ENCODE results near the gene TOMM70.
"Not testable (repeated sequence)": the region's sequence is repeated elsewhere in the genome, so short reads cannot be mapped to it uniquely, and the experiment has no call there.

Gene TOMM70

DNA sequence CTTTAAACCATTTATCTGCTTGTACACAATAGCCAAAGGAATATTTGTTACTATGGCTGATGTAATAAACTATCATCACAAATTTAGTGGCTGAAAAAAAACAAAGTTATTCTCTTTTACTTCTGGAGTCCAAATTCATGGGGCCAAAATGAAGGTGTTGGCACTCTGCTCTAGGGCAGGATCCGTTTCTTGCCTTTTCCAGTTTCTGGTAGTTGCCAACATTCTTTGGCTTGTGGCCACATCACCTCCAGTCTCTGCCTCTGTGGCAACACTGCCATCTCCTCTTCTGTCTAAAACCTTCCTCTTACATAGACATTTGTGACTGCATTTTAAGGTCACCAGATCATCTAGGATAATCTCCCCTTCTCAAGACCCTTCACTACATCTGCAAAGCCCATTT lies 39.0 kb downstream of the TOMM70 start:
- no peak for DNase-seq

DNA sequence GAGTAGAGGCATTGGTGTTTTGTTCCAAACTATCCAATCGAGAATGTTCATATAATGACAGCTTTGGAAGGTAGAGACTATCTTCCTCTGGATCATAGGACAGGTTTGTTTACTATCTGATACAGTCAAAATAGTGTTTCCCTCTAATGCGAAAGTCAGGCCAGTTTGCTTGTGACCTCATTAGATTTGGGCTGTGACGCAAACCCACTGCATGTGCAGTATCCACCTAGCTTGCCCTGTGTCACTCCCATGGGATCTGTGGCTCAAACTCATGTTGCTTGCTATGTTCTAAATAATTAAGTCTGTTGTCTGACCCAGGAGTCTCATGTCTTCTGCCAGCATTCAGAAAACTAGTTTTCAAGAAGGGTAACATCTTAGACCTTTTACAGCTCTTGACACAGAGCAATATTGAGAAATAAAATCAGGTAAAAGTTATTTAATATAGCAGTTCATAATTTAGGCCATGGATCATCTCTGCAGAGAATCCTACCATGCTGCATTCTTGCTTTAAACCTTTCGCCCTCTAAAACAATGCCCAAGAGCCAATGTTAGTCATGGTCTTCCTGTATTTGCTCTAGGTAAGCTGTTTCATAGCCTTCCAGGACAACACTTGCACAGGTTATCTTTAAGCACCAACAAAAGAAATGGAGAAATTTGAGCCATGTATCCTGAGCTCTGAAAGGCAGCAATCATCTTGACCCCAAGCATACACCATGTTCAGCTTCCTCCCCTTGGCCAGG lies 40.0 kb downstream of the TOMM70 start:
- DNase-seq: no peak

DNA sequence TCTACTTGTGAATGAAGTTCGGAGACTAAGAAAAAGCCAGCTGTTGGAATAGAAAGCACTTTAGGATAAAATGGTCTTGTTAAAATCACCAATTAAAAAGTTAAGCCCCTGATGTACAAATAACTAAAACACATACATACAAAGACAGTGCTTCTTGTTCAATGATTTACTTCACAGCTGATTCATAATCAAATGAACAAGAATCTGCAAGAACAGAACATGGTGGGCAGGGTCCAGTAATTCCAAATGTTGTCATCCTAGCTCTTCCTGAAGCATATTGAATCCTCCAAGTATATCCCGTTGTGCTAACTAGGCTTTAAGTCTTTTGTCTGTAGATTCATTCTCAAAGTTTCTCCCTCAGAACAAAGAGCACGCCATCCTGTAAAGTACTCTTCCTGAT lies 41.9 kb downstream of the TOMM70 start:
- no peak for DNase-seq

DNA sequence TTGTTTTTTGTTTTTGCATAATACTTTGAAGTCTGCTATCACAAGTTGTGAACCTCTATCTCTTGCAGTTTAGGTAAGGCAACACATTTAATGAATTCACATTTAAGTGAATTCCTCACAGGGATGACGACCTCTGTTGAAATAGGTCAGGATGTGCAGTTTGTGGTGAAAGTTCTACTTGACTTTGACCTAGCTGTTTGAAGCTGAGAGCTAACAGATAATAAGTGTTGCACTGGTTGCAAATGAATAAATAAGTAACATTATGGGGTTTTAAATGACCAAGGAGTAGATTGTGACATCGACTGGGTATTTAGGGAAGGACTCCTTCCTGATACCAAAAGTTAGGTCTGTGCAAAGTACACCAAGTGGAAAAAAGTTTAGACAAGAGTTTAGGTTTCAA lies 42.5 kb downstream of the TOMM70 start:
- DNase-seq: no peak

DNA sequence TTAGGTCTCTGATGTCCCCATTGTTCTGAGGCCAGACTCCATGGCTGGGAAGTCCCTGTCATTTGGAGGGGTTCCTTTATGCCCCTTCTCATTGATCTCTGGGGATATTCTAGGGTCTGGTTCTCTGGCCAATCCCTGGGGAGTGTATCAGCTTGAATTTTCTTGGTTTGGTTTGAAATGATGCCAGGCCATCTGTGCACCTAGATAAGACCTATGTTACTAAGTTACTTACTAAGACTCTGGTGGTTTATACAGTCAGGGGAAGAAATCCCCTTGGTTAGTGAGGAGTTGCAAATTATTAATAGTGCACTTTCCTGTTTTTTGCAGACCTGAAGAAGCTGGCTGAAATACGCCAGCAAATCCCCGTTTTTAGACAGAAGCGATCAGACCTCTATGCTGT lies 46.0 kb downstream of the TOMM70 start:
- DNase-seq: no peak

DNA sequence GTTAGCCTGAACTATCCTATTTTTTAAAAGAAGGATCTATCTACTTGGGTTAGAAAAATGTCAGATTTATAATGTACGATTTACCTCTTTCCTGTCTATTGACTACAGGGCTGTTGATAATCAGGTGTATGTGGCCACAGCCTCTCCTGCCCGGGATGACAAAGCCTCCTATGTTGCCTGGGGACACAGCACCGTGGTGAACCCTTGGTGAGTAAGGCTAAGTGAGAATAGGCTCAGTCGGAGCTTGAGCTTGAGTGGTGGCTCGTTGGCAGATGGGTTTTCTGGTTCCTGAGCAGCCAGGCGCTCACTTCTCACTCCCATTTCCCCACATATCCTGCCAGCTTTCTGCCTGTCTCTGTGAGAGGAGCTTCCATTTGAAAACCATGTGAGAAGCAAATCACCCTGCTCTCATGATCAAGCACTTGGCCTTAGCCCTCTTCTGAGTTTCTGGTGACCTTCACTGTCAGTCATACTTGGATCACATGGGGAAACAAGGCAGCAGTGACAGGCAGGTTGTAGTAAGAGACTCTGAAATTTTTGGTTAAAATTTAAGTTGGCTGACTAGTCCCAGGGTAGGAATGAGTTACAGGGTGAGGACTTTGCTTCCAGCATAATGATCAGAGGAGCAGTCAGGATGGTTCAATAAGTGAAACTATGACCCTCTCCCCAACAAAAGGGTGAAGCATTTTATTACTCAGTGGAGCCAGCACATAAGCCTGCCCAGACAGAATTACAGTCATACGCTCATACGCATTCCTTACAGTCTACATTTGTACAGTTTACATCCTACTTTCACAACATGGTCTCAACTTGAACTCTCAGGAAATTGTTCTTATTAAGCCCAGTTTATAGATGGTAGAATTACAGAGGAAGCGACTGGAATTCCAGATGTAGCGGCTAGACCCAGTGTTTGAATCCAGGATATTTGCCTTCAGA lies 48.3 kb downstream of the TOMM70 start:
- no peak for DNase-seq

DNA sequence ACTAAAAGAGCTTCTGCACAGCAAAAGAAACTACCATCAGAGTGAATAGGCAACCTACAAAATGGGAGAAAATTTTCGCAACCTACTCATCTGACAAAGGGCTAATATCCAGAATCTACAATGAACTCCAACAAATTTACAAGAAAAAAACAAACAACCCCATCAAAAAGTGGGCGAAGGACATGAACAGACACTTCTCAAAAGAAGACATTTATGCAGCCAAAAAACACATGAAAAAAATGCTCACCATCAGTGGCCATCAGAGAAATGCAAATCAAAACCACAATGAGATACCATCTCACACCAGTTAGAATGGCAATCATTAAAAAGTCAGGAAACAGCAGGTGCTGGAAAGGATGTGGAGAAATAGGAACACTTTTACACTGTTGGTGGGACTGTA lies 49.1 kb downstream of the TOMM70 start:
- not testable (repeated sequence) for DNase-seq

DNA sequence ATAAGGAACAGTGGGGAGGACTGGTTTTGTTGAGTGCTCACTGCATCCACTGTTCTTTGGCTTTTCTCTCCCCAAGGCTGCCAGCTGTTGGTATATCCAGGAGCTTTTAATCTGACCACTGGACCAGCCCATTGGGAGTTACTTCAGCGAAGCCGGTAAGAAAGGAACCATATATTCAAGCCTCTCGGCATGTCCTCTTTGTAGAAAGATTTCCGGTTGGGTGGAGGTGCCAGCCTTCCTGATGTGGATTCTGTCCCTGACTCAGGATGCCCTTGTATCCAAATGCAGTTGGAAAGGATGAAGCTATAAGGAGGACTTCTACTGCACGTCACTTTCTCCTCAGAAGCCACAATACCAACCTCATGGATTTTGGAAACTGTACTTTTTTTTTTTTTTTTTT lies 52.2 kb downstream of the TOMM70 start:
- DNase-seq: no peak

DNA sequence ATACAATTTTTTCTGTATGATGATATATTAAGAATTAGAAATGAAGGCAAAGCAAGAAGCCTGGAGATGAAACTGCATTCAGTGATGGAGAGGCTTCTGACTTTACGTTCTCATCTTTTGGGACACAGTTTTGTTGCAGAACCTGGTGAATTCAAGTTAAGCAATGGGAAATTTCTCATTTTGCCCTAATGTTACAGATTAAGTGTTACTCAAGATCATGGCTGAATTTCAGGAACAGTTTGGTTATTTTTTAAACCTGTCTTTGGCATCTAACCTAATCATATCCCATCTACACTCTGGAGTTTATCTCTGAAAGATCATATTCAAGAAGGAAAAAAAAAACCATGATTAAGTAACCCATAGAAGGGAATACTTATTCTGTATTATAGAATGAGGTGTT lies 60.4 kb downstream of the TOMM70 start:
- DNase-seq: no peak

DNA sequence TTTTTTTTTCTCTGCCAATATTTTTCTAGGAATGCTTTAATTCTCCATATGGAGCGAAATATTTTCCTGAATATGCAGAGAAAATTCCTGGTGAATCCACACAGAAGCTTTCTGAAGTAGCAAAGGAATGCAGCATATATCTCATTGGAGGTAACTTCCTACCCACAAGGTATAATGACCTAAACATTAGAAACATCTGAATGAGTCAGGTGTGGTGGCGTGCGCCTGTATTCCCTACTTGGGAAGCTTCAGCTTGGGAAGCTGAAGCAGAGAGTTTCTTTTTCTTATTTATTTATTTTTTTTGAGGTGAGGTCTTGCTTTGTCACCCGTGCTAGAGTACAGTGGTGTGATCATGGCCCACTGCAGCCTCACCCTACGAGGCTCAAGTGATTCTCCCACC lies 61.1 kb downstream of the TOMM70 start:
- DNase-seq: no peak

DNA sequence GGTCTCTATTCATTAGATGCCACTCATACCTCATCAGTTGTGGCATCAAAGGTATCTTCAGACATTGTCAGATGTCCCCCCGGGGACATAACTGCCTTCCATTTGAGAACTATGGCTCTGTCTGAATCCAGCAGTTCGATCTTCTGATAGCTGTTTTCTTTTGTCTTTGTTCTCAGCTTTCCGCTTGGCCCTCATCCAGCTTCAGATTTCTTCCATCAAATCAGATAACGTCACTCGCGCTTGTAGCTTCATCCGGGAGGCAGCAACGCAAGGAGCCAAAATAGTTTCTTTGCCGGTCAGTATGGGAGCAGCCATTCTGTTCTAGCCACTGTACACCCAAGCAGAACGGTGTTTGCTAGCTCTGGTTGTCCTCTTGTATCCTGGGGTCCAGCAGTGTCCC lies 62.0 kb downstream of the TOMM70 start:
- DNase-seq: no peak

DNA sequence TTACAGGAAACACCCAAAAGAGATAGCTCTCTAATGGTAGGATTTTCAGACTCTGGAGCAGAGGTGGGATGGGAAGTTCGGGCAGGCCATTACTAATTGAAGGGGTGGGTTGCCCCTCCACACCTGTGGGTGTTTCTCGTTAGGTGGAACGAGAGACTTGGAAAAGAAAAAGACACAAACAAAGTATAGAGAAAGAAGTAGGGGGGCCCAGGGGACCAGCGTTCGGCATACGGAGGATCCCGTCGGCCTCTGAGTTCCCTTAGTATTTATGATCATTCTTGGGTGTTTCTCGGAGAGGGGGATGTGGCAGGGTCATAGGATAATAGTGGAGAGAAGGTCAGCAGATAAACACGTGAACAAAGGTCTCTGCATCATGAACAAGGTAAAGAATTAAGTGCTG lies 64.7 kb downstream of the TOMM70 start:
- DNase-seq: not testable (repeated sequence)

DNA sequence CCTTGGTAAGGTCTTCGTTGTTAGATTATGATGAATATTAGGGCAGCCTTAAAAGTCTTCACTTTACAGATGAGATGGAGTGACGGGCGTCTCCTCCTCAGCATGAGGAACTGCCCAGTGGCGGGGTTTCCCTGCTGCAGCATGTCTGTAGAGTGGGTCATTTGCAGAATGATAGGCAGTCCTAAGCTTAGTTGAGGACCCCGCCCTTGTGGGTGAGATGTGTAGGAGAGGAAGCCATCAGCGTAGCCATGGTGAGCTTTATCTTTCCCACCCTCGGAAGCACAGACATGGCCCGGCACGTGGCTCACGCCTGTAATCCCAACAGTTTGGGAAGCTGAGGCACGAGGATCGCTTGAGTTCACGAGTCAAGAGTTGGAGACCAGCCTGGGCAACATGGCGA lies 65.5 kb downstream of the TOMM70 start:
- DNase-seq: no peak

DNA sequence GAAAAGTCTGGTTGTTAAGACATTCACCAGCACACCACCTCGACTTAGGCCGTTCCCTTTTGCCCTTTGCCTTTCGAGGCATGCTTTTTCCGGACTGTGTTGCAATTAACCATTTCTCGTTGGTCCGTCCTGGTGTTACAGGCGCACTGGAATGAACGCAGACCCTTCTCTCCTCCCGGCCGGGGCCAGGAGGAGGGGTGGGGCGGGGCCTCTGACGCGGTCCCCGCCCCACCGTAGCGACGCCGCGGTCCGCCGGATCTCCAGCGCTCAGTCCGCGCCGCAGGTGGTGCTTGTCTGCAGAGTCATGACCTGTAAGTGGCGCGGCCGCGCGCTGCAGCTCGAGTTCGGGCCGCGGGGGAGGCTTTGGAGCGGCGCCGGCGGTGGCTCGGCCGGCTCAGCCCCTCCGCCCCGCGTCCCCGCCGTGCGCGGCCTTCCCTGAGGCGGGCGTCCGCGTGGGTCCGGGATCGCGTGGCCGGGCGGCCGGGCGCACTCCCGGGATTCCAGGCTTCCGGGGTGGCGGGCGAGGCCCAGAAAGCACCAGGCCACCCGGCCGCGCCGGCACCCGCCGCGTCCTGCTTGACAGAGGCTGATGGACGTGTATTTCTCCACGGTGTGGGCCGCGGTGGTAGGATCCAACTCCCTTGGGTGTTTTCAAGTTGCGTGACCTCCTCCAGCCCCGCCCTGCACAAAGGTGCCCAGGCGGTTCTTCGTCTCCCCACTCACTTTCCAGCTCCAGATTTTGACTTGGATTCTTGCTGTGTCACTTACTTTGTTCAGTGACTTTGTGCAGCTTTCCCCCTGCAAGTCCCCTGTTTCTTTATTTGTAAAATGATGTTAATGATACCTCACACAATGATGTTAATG lies 66.2 kb downstream of the TOMM70 start, which contains the start of gene NIT2:
NIT2 (plus strand) TSS at position 270 of the 864 bp plus-strand sequence; CDS start at position 305, 35 bp downstream.
- DNase-seq: peak; percentile 64

DNA sequence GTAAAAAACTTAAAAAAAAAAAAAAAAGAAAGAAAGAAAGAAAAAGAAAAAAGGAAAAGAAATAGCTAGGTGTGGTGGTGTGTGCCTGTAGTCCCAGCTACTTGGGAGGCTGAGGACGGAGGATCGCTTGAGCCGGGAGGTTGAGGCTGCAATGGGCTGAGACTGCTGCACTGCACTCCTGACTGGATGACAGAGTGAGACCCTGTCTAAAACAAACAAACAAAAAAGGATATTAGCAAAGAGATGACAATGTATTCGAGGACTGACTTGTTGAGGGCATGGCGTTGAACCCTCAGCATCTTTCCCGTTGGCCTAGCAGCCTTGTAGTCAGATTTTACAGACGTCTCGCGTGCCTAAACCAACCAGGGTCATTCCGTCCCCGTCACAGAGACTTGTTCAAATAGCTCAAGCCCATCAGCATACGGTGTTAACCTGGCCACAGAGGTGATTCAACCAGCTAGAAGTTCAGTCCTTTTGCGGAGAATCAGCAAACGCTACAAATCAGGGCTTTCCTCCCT lies 66.9 kb downstream of the TOMM70 start:
- no peak for DNase-seq

DNA sequence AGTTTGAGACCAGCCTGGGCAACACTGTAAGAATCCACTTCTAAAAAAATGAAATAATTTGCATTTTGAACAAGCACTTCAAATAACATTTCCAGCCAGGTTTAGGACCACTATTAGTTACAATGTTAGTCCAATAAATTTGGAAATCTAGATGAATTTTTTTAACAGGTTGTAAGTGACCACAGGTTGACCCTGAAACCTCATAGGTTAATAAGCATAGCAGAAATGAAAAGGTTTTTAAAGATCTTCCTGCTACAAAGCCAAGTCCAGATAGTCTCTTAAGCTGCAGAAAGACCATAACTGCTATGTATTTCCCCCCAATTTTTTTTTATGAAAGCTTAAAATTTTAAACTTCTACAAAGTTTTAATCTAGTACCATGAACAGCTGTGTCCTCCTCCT lies 67.8 kb downstream of the TOMM70 start:
- DNase-seq: no peak

DNA sequence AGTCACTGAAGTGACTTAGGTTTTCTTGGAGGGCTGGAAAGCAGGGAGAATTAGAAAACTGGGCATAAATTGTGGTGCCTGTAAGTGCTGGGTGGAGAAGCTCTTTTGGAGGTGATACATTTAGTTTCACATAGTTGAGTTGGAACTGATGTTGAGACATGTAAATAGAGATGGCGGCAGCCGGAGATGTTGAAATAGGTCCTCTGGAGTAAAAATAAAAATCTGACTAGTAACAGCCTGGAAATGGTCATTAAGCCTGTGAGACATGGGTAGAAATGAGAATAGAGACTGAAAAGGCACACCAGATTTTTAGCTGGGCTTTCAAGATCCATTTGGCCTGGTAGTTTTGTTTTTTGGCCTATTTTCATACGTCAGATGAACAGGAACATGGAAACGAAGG lies 69.2 kb downstream of the TOMM70 start:
- no peak for DNase-seq

DNA sequence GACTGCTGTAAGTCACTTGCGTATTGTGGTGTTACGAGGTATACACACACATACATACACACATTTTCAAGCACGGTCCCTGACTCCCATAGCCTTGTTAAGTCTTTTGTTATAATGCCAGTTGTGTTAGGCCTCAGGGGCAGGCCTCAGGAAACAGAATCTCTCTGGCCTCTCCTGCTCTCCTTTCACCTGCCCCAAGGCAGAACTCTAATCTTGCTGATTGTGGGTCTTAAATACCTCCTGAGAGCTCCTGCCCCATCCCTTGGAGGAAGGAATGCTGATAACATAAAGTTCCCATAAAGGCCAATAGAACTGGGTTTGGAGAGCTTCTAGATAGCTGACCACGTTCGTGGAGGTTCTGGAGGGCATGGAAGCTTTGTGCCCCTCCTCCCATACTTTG lies 70.2 kb downstream of the TOMM70 start:
- no peak for DNase-seq

DNA sequence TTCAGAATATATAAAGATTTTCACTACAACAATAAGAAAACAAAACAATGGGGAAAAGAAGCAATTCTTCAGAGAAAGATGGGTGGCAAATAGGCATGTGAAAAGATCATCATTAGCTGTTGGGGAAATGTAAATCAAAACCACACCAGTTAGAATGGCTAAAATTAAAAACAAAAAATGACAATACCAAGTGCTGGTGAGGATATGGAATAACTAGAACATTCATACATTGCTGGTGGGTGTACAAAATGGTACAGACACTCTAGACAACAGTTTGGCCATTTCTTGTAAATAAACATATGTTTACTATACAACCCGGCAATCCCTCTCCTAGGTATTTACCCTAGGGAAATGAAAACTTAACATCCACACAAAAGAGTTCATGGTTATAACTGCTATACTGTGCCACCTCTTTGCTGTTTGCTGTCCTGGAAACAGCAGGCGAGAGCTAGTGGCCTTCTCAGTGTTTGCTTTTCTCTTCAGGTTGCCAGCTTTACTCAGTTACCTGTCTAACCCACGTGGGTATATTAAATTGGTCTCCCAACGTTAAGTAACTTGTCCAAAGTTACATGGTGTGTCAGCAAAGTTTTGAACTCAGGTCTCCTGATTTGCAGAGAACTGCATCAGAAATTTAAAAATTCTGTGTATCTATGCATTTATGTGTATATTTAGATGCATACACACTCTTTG lies 70.9 kb downstream of the TOMM70 start:
- DNase-seq: no peak

DNA sequence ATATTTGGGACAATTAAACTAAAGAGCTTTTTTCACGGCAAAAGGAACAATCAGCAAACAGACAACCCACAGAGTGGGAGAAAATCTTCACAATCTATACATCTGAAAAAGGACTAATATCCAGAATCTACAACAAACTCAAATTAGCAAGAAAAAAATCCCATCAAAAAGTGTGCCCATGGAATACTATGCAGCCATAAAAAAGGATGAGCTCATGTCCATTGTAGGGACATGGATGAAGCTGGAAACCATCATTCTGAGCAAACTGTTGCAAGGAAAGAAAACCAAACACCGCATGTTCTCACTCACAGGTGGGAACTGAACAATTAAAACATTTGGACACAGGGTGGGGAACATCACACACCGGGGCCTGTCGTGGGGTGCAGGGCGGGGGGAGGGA lies 73.5 kb downstream of the TOMM70 start:
- DNase-seq: not testable (repeated sequence)

DNA sequence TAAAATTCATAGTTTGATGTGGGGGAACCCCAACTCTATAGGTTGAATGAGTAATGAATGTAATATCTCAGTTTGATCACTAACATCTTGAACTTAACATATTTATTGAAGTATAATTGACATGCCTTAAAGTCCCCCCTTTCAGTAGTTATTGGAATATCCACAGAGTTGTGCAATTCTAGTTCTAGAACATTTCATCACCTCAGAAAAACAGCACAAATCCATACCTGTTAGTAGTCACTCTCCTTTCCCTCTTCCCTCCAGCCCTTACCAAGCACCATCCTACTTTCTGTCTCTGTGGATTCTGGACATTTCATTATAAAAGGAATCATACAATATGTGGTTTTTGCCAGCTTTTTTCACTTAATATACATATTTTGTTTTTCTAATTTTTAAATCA lies 75.1 kb downstream of the TOMM70 start:
- DNase-seq: no peak

DNA sequence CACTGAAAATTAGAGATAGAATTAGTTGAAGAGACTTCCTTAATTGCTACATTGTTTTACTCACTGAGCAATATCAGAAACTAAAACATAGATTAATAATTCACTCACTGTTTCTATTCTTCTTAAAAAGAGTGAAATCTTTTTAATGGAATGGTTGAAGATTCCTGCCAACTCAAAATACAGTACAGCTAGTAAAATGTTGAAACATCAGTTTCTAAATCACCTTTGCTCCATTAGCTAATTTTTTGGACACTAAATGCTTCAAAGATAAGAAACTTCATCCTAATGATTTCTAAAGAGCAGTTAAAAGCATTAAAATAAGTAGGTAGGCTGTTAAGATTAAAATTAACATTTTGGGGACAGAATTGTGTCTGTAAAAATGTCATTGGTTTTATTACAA lies 76.8 kb downstream of the TOMM70 start:
- DNase-seq: no peak
